Kidney (tissue), 14 donors: ENCODE results near the gene PALB2. TPM values are rescaled to one million over a fixed set of nuclear protein-coding genes. Genes with fewer than 3 reads are reported as not detected.

Experiments used
- DNase-seq, 5 donors: peaks; one replicate each; pipeline ENCODE4 v3.0.0-alpha.2; 2013 to 2020
- FAIRE-seq: peaks from 2 replicates; lab custom pipeline; 2012; peaks lifted over from hg19 to GRCh38; lab: Jason Lieb, UNC
- H3K27ac ChIP-seq, 2 donors: one replicate each; pipeline ENCODE4 v1.7.0; 2013; ENCODE audit warnings: low read depth in 2 of 2, low read length in 2 of 2, inconsistent platforms in 1 of 2
- H3K27me3 ChIP-seq: one replicate; pipeline ENCODE4 v1.7.1; 2013; ENCODE audit warnings: low read length, inconsistent platforms; ENCODE audit not compliant: control insufficient read depth, insufficient read depth
- H3K36me3 ChIP-seq, 3 donors: one replicate each; pipeline versions ENCODE4 v1.7.0 to v1.7.1; 2013; ENCODE audit warnings: low read length in 3 of 3, control low read depth in 1 of 3, inconsistent platforms in 1 of 3; ENCODE audit not compliant: insufficient read depth in 3 of 3, control insufficient read depth in 2 of 3
- H3K4me1 ChIP-seq, 3 donors: one replicate each; pipeline versions ENCODE4 v1.7.0 to v1.7.1; 2013; ENCODE audit warnings: low read length in 3 of 3, inconsistent platforms in 1 of 3, low read depth in 1 of 3; ENCODE audit not compliant: control insufficient read depth in 2 of 3, insufficient read depth in 2 of 3
- H3K4me3 ChIP-seq, 3 donors: one replicate each; pipeline versions ENCODE4 v1.7.0 to v1.8.1; 2013; ENCODE audit warnings: low read length in 3 of 3, control low read depth in 1 of 3, inconsistent platforms in 1 of 3
- H3K9ac ChIP-seq, 3 donors: one replicate each; pipeline versions ENCODE4 v1.7.0 to v1.7.1; 2013; ENCODE audit warnings: low read length in 3 of 3, control low read depth in 1 of 3, inconsistent platforms in 1 of 3
- H3K9me3 ChIP-seq, 3 donors: one replicate each; pipeline versions ENCODE4 v1.7.0 to v1.7.1; 2013; ENCODE audit warnings: low read length in 3 of 3, control low read depth in 1 of 3, inconsistent platforms in 1 of 3; ENCODE audit not compliant: control insufficient read depth in 2 of 3, insufficient read depth in 1 of 3
- intact Hi-C: fragments of 100-400 bp; cut with DNase I; formaldehyde crosslinking; loops from one replicate; pipeline ENCODE4 v1.11.1; 2022
- polyA plus RNA-seq: library from polyadenylated mRNA; stranded (reverse); fragments of 350-450 nt; fragmentation: Illumina TruSeq; extraction: RNeasy Lipid Tissue Mini Kit (QIAGEN cat#74804); gene quantifications from one replicate; pipeline ENCODE4 v1.2.3, GENCODE V29; 2014; ENCODE audit warnings: low read depth, low replicate concordance; ENCODE audit not compliant: insufficient read depth
- total RNA-seq: library from RNA; stranded (reverse); fragmentation: NEBNext Ultra II Directional; extraction: Animal tissue kit (Norgen Biotek cat#: 25700); gene quantifications from one replicate; pipeline ENCODE4 v1.2.1, GENCODE V29; 2021
- TF ChIP-seq, protein P1 (sequence below): IDR thresholded peaks from 3 replicates; pipeline ENCODE4 v1.5.1; 2012; ENCODE audit warnings: mild to moderate bottlenecking, moderate library complexity, borderline replicate concordance; ENCODE audit not compliant: insufficient read depth; ENCODE audit errors: extremely low read depth
- donor health status: control.
- donor health status: control.
- donor health status: control.
- donor health status: control.
- donor health status: control.
- donor health status: DM: yes; HTN: yes; CAD: no.
- donor health status: Normal renal cell carcinoma (clear cell type).

Gene PALB2
- total and polyA plus RNA-seq, 2 donors from 2014 or later, result 5.7 to 11.7 TPM

DNA sequence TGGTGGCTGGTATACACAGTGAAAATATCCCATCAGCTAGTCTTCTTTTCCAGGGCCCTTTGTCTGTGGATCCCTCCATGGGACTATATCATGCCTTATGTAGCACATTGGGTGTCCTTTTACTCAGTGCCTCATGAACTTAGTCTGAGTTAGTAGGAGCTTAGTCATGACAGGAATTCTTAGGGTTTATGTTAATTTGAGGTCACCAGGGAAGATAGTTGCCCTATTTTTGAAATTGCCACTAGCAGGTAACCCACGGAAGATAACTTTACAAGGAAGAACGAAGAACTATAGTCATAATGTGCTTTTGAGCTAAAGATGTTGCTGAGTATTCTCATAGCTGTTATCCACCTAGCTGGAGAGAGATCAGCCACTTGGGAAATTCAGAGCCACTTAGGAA, 22.8 kb upstream of the PALB2 start:
- no peaks in the 10 kb centered on the region for H3K4me1 ChIP-seq
- intact Hi-C loops, result no loop called here
- H3K27me3 ChIP-seq, result no peaks in the 10 kb centered on the region
- no peak overlapping the region for H3K27ac ChIP-seq
- no peaks in the 10 kb centered on the region for H3K9me3 ChIP-seq
- H3K4me3 ChIP-seq, result no peak overlapping the region
- H3K36me3 ChIP-seq, result peaks cover 18 to 93% (median 49%) of the 10 kb centered on the region in 3 donors
- DNase-seq (no peak), FAIRE-seq (no peak)
- TF ChIP-seq, protein P1, sequence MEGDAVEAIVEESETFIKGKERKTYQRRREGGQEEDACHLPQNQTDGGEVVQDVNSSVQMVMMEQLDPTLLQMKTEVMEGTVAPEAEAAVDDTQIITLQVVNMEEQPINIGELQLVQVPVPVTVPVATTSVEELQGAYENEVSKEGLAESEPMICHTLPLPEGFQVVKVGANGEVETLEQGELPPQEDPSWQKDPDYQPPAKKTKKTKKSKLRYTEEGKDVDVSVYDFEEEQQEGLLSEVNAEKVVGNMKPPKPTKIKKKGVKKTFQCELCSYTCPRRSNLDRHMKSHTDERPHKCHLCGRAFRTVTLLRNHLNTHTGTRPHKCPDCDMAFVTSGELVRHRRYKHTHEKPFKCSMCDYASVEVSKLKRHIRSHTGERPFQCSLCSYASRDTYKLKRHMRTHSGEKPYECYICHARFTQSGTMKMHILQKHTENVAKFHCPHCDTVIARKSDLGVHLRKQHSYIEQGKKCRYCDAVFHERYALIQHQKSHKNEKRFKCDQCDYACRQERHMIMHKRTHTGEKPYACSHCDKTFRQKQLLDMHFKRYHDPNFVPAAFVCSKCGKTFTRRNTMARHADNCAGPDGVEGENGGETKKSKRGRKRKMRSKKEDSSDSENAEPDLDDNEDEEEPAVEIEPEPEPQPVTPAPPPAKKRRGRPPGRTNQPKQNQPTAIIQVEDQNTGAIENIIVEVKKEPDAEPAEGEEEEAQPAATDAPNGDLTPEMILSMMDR, result no peak
- H3K9ac ChIP-seq, result no peak overlapping the region

DNA sequence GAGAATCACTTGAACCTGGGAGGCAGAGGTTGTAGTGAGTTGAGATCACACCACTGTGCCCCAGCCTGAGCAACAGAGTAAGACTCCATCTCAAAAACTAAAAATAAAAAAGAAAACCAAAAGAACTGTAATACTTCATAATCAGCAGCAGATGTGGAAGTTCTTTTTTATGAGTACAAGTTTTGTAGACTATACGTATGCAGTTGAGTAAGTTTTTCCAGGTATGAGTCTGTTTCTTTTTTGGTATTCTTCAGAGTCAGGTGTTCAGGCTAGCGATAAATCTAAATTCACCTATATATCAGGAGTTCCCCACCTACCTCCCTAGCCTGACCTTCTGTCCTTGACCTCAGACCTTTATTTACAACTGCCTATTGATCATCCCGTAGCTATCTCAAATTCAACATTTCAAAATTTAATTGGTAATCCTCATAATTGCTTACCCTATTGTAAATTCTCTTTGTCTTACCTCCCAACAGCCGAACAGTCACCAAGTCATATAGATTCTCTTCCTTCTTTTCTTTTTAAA, 10.9 kb upstream of the PALB2 start:
- intact Hi-C loops, result no loop called here
- Histone ChIP-seq H3K27me3 (no peaks in the 10 kb centered on the region), H3K36me3 (peaks cover 0 to 16% (median 2%) of the 10 kb centered on the region in 3 donors), H3K4me1 (no peaks in the 10 kb centered on the region), H3K4me3 (no peak overlapping the region), H3K27ac (no peak overlapping the region), H3K9me3 (no peaks in the 10 kb centered on the region), H3K9ac (no peak overlapping the region)
- DNase-seq (no peak), FAIRE-seq (no peak)
- TF ChIP-seq, protein P1, result no peak

DNA sequence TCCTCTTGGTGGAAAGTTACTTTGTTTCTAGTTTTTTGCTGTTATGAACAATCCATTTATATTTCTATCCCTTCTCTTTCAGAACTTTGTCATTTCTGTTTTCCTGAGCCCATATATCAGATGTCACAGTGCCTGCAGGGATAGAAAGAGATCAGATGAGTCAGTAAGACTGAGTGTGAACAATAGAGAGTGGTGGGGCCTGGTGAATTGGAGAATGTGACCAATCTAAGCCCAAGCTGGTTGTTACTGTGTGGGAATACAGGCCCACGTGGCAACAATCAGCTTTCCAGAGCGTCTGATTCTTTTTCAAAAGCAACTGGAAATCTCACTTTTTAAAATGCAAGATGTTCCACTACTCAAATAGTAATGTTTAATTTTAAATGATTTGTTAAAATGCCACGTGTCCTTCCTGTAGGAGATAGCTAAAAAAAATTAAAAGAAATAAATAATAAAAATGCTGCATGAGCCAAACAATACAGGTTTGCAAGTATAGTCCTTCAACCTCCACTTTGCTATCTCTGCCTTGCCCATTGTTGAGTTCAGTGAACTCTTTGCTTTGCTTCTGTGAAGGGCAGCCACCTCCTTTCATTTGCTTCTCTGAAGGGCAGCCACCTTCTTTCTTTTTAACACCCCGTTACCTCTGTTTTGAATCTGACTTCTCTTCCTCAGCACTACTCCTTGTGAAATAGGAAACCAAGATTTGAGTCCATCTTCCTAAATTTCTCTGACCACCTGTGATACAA, 9.7 kb upstream of the PALB2 start:
- Histone ChIP-seq H3K27me3 (no peaks in the 10 kb centered on the region), H3K9ac (no peak overlapping the region), H3K4me1 (no peaks in the 10 kb centered on the region), H3K4me3 (no peak overlapping the region), H3K27ac (no peak overlapping the region), H3K9me3 (no peaks in the 10 kb centered on the region), H3K36me3 (peaks cover 0 to 18% (median 2%) of the 10 kb centered on the region in 3 donors)
- TF ChIP-seq, protein P1, result no peak
- intact Hi-C loops, result no loop called here
- no peak for FAIRE-seq
- DNase-seq, result no peak
